Omental fat pad (tissue), 4 donors: ENCODE data around the gene ATP5PD. TPM values are rescaled to one million over a fixed set of nuclear protein-coding genes. Genes with fewer than 3 reads are reported as not detected.

Experiments
- ATAC-seq: fragments of 150-250 bp; one replicate; pipeline ENCODE4 v1.9.1; 2016; ENCODE audit warnings: mild to moderate bottlenecking, moderate library complexity; ENCODE audit not compliant: low FRiP score
- DNase-seq: peaks from one replicate; pipeline ENCODE4 v3.0.0-alpha.2; 2019; ENCODE audit warnings: low spot score
- total RNA-seq, 4 donors: library from RNA; depleted of rRNA; stranded (reverse); fragments of >200 nt; gene quantifications; one replicate each; pipeline ENCODE4 v1.1.0, GENCODE V29; 2016
- TF ChIP-seq, protein P1 (sequence below), 3 donors: fragments of 450-650 bp; IDR thresholded peaks; one replicate each; pipeline ENCODE4 v1.5.1; 2016 to 2017; ENCODE audit warnings: antibody characterized with exemption in 3 of 3, mild to moderate bottlenecking in 3 of 3, moderate library complexity in 2 of 3

ATP5PD gene
- total RNA-seq, 4 donors from 2014 or later, result 159 to 394 (median 233) TPM

DNA sequence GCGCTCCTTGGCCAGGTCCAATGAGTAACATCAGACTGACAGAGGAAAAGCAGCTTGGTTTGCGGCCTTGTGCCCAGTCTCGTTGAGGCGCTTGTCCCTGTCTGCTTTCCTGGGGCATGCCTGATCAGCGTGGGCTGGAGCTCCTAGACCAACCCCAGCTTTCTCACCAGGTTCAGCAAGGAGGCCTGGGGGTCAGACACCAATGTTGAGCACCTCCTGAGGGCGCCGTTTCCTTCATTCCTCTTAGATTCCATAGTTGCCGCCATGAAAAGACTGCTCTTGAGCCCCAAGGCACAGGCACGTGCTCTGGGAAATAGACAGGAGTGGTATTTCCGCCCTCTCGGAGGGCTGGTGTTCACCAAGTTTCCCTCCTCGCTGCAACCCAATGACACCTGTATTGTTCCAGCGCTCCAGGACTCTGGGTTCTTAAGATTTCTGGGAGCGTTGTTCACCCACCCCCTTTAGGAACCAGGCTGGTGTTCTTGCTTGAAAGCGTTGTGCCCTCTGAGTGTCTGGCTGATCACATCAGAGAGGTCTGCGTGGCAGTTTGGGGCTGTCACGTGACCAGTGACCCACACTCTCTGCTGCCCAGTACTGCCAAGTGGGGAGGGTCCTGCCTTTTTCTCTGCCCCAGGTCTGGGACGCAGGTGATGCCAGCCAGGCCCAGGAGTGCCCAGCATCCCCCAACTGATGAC lies 18.2 kb upstream of the ATP5PD start:
- DNase-seq (no peak), ATAC-seq (no peak)
- TF ChIP-seq, protein P1, sequence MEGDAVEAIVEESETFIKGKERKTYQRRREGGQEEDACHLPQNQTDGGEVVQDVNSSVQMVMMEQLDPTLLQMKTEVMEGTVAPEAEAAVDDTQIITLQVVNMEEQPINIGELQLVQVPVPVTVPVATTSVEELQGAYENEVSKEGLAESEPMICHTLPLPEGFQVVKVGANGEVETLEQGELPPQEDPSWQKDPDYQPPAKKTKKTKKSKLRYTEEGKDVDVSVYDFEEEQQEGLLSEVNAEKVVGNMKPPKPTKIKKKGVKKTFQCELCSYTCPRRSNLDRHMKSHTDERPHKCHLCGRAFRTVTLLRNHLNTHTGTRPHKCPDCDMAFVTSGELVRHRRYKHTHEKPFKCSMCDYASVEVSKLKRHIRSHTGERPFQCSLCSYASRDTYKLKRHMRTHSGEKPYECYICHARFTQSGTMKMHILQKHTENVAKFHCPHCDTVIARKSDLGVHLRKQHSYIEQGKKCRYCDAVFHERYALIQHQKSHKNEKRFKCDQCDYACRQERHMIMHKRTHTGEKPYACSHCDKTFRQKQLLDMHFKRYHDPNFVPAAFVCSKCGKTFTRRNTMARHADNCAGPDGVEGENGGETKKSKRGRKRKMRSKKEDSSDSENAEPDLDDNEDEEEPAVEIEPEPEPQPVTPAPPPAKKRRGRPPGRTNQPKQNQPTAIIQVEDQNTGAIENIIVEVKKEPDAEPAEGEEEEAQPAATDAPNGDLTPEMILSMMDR (IDR thresholded peaks at IDR 0.05), result no peak

DNA sequence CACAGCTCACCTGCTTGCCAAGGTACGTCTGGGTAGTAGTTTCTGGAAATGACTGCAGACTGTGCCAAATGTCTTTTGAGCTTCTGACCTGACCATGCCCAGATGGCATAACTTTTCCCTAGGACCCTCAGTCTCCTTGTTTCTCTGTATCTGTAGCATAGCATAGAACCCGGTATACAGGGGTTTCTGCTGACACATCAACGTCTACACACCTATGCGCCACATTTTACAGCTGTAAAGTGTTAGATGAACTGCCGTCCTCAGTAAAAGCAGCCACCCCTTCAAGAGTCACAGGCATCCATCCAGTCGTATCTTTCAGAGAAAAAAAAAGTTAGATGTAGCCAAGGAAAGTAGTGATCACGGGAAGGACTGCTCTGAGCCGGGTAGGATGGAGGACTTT lies 17.7 kb upstream of the ATP5PD start:
- ATAC-seq (no peak), DNase-seq (no peak)
- TF ChIP-seq, protein P1 (IDR thresholded peaks at IDR 0.05), result no peak

DNA sequence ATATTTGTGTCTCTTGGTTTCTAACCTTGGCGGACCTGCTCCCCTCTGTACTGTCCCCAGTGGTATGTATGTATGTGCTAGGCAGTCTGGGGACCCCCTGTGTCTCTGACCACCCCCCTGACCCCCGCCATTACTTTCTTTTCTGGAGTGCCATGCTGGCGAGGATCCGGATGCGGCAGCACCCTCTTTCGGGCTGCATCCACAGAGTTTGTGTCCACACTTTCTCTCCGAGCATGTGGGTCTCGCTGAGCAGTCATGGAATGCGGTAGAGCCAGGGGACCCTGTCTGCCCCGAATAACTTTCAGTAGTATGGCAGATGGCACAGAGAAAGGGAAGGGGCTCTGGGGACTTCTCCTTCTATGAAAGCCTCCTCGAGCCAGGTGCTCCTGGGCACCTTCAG lies 17.3 kb upstream of the ATP5PD start:
- TF ChIP-seq, protein P1 (IDR thresholded peaks at IDR 0.05), result no peak
- DNase-seq (no peak), ATAC-seq (no peak)

DNA sequence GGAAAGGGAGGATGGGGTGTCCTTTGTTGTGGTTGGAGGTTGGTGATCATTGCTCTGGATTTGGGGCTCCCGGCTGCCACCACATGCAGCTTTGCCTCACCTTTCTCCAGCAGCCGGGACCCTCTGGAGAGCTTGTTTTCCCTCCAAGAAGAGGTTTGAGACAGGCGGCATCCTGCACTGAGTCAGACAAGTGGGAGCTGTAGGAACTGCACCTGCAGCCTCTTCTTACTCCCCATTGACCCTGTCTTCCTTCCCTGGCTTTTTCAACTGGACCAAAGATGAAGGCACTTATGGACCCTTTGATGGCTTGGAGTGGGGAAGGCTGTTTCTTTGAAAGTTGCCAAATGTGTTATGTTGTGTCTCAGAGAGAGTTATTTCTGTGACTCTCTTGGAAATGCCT lies 16.9 kb upstream of the ATP5PD start:
- TF ChIP-seq, protein P1 (IDR thresholded peaks at IDR 0.05), result no peak
- ATAC-seq (no peak), DNase-seq (no peak)

DNA sequence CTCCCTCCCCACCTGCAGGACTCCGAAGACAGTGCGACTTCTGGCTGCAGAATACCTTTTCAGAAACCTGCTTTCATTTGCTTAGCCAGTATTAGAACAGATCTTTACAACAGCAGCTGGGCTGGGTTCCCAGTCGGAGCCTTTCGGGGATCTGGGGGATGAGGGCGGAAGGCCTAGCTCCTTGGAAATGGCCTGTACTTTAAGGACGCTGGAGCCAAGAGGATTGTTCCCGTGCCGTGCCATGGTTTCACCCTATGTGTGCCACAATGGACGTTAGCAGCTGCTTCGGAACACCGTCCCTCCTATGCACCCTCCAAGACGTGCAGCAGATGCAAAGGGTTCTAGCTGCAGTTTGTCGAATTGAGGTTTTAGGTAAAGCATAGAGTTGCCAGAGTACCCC lies 16.4 kb upstream of the ATP5PD start:
- no peak for ATAC-seq
- TF ChIP-seq, protein P1 (IDR thresholded peaks at IDR 0.05), result no peak
- no peak for DNase-seq

DNA sequence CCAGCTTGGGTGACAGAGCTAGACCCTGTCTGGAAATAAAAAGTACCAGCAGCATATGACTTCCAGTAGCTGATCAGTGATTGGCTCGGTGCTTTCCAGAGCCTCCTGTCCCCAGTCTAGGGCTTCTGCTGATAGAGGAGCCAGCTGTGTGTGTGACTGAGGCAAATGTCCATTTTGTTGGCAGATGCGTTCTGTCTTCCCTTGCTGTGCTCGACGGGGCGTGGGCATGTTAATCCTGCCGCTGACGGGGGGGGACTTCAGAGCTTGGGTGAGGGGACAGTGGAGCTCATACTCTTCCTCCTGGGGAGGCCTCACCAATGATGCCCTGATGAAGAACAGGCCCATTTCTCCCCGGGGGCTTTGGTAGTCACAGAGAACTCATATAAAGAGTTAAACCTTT lies 14.8 kb upstream of the ATP5PD start:
- no peak for ATAC-seq
- TF ChIP-seq, protein P1 (IDR thresholded peaks at IDR 0.05), result no peak
- no peak for DNase-seq

DNA sequence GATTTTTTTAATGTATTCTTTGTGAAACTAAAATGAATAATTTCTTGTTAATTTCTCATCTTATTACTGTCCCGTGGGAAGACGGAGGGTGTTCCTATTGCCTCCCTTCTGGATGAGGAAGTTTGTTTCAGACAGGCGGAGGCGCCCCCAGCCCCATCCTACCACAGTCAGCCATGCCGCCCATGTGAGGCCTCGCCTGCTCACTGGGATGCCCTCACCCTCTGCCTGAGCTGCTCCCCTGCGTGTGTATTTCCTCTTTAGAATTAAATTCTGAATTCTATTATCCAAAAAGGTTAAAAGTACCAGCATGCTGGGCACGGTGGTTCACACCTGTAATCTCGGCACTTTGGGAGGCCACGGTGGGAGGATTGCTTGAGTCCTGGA lies 14.3 kb upstream of the ATP5PD start:
- no peak for DNase-seq
- TF ChIP-seq, protein P1 (IDR thresholded peaks at IDR 0.05), result no peak
- no peak for ATAC-seq
